ENCODE results near the gene GAPDH.
"Not testable (repeated sequence)": the region's sequence is repeated elsewhere in the genome, so short reads cannot be mapped to it uniquely, and the experiment has no call there.

Gene GAPDH

DNA sequence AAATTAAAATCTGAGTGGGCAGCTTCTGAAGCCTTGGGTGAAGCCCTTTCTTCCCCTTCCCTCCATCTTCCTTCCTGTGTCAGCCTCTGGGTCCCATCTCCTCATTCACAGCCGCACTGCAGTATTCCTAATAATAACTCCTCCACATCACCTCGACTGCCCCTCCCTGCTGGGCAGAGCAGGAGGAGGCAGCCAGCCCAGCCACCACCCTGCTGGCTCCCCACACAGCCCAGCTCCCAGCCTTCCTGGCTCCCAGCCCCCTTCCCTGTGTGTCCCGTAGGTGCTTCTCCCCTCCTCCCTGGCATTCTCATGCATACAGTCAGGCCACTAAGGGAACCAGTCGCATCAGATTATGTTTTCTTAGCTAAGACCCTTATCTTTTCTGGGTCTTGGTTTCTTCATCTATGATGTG is 17.8 kb downstream of the GAPDH start:
- Histone ChIP-seq H3K27me3 (ENCODE audit: insufficient read depth, insufficient read length) (no peaks in the 10 kb centered on the region), H3K4me3 (ENCODE audit: insufficient read length, low read depth) (no peak overlapping the region), H3K4me1 (ENCODE audit: insufficient read depth, insufficient read length) (peaks cover 52% of the 10 kb centered on the region), H3K9me3 (ENCODE audit: insufficient read depth, low read length) (no peaks in the 10 kb centered on the region), H3K36me3 (ENCODE audit: insufficient read depth, insufficient read length, low read length) (peaks cover 79% of the 10 kb centered on the region), H3K9ac (ENCODE audit: insufficient read length, low read depth) (peak overlapping the region; percentile 18)
- DNase-seq (ENCODE audit: low read depth, low spot score), result no peak
- TF ChIP-seq YY1 (IDR thresholded peaks at IDR 0.05; ENCODE audit: insufficient read depth, insufficient read length) (no peak), ZNF274 (IDR thresholded peaks at IDR 0.05; ENCODE audit: low read depth, low read length) (no peak)

DNA sequence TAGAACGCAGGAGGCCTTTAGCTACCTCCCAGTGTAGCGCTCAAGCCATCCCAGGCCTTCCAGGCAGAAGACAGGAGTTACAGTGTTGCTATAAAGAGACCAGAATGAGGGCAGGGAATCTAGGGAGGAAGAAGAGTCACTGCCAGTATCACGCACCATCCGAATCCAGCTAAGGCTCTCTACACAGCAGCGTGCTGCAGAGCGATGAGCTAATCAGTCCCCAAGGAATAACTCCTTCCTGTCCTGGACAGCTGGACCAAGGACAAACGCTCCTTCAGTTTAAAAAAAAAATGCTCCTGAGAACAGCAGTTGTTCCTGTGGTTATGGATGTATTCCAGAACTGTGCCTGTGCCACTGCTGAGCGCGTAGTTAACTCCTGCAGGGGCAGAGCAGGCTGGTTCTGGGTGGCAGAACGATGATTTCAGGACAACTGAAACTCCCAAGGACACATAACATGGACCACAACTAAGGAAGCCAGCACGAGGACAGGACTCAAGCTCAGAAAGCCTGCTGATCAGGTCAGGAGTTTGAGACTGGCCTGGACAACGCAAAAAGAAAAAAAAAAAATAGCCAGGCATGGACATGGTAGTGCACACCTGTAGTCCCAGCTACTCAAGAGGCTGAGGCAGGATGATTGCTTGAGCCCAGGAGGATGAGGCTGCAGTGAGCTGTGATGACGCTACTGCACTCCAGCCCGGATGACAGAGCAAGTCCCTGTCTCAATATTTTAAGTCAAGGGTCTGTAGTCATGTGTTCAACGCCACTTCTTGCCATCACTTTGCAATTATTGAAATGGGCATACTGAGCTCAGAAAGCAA is 18.9 kb downstream of the GAPDH start:
- no peak overlapping the region for H3K4me3 ChIP-seq (ENCODE audit: insufficient read length, low read depth)
- H3K9me3 ChIP-seq (ENCODE audit: insufficient read depth, low read length), result no peaks in the 10 kb centered on the region
- DNase-seq (ENCODE audit: low read depth, low spot score), result no peak
- H3K27me3 ChIP-seq (ENCODE audit: insufficient read depth, insufficient read length), result no peaks in the 10 kb centered on the region
- peaks cover 78% of the 10 kb centered on the region for H3K36me3 ChIP-seq (ENCODE audit: insufficient read depth, insufficient read length, low read length)
- H3K9ac ChIP-seq (ENCODE audit: insufficient read length, low read depth), result peak overlapping the region; percentile 57
- TF ChIP-seq YY1 (IDR thresholded peaks at IDR 0.05; ENCODE audit: insufficient read depth, insufficient read length), result no peak
- TF ChIP-seq SUZ12 (IDR thresholded peaks at IDR 0.05; ENCODE audit: extremely low read depth, insufficient read depth, insufficient read length), result no peak
- no peak for TF ChIP-seq ZNF274 (IDR thresholded peaks at IDR 0.05; ENCODE audit: low read depth, low read length)
- peaks cover 48% of the 10 kb centered on the region for H3K4me1 ChIP-seq (ENCODE audit: insufficient read depth, insufficient read length)

DNA sequence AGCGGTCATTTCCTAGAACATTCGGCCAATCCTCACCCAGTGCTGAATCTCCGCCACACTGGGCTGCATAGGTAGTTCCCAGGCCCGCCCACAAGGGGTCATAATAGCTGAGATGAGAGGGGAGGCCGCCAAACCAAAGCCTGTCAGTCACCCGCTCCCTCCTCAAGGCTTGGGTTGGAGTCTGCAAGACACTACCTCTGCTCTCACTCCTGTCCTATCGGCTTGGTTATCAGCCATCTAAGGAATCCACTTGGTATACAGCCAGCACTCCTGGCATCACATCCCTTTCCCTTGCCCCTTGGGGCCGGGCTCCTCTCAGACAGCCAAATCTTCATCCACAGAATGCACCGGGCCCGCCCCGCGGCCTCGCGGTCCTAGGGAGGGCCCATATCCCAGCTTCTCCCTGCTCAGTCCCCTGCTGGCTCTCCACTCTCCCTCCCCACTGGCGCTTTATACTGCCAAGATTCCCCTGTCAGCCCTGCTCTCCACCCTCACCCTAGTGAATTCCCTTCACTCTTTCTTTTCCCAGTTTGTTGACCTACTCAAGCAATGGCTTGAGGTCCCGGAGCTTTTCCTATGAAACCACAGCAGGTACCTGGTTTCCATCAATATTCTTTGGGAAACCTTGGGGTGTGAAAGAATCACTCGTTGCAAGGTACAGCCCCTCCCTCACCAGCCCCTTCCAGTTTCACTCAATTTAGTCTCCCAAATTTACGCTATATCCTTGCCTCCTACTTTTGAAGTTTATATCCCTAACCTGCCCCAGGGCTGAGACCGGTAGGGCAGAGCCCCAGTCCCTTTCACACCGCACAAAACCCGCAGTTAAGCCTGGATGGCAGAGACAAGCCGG is 20.1 kb downstream of the GAPDH start:
- H3K9ac ChIP-seq (ENCODE audit: insufficient read length, low read depth), result peak overlapping the region; percentile 98
- peak; percentile 99 for DNase-seq (ENCODE audit: low read depth, low spot score)
- H3K4me3 ChIP-seq (ENCODE audit: insufficient read length, low read depth), result peak overlapping the region; percentile 90
- peaks cover 39% of the 10 kb centered on the region for H3K4me1 ChIP-seq (ENCODE audit: insufficient read depth, insufficient read length)
- peaks cover 76% of the 10 kb centered on the region for H3K36me3 ChIP-seq (ENCODE audit: insufficient read depth, insufficient read length, low read length)
- no peaks in the 10 kb centered on the region for H3K9me3 ChIP-seq (ENCODE audit: insufficient read depth, low read length)
- TF ChIP-seq SUZ12 (IDR thresholded peaks at IDR 0.05; ENCODE audit: extremely low read depth, insufficient read depth, insufficient read length) (no peak), YY1 (IDR thresholded peaks at IDR 0.05; ENCODE audit: insufficient read depth, insufficient read length) (no peak), ZNF274 (IDR thresholded peaks at IDR 0.05; ENCODE audit: low read depth, low read length) (no peak)
- no peaks in the 10 kb centered on the region for H3K27me3 ChIP-seq (ENCODE audit: insufficient read depth, insufficient read length)

DNA sequence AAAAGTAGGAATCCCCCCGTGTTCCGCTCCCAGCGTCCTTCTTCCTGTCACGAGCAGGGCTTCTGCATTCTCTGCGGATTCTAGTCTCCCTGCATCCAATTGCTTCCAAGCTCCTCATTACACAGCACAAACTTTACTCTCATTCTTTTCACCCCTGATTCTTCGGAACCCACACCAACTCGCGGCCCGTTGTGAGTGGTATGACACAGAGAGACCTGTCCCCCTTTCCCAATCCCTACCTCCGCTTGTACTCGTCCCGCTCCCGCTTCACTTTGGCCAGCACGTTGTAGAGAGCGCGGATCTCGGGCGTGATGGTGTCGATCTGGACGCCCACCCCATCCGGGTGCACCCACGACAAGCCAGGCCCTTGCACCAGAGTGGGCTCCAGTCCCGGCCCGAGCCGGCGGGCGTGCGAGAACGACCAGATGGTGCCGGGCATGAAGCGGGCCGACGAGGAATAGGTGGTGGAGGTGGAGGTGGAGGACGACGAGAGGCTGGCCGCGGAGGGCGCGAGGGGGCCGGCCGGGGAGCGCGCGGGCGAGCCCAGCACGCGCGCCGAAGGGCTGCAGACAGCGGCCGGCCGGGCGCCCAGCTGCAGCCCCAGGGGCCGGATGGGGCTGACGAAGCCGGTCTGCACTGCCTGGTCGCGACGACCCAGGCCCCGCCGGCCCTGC is 20.8 kb downstream of the GAPDH start:
- Histone ChIP-seq H3K27me3 (ENCODE audit: insufficient read depth, insufficient read length) (no peaks in the 10 kb centered on the region), H3K4me1 (ENCODE audit: insufficient read depth, insufficient read length) (peaks cover 33% of the 10 kb centered on the region), H3K9ac (ENCODE audit: insufficient read length, low read depth) (peak overlapping the region; percentile 98), H3K9me3 (ENCODE audit: insufficient read depth, low read length) (no peaks in the 10 kb centered on the region), H3K36me3 (ENCODE audit: insufficient read depth, insufficient read length, low read length) (peaks cover 76% of the 10 kb centered on the region), H3K4me3 (ENCODE audit: insufficient read length, low read depth) (peak overlapping the region; percentile 90)
- no peak for TF ChIP-seq YY1 (IDR thresholded peaks at IDR 0.05; ENCODE audit: insufficient read depth, insufficient read length)
- TF ChIP-seq SUZ12 (IDR thresholded peaks at IDR 0.05; ENCODE audit: extremely low read depth, insufficient read depth, insufficient read length), result no peak
- TF ChIP-seq ZNF274 (IDR thresholded peaks at IDR 0.05; ENCODE audit: low read depth, low read length), result no peak
- DNase-seq (ENCODE audit: low read depth, low spot score), result no peak

DNA sequence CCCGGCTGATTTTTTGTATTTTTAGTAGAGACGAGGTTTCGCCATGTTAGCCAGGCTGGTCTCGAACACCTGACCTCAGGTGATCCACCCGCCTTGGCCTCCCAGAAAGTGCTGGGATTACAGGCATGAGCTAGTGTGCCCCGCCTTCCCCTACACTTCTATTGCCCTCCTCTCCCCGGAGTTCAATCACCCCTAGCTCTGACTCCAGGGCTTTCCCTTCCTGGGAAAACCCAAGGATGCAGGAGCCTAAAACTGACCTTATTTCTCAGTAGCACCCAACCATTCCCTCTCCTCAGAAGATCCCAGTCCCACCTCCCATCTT is 22.1 kb downstream of the GAPDH start:
- H3K27me3 ChIP-seq (ENCODE audit: insufficient read depth, insufficient read length); H3K4me3 ChIP-seq (ENCODE audit: insufficient read length, low read depth); H3K9me3 ChIP-seq (ENCODE audit: insufficient read depth, low read length); DNase-seq (ENCODE audit: low read depth, low spot score): not testable (repeated sequence)
- Histone ChIP-seq H3K36me3 (ENCODE audit: insufficient read depth, insufficient read length, low read length) (peaks cover 76% of the 10 kb centered on the region), H3K4me1 (ENCODE audit: insufficient read depth, insufficient read length) (peaks cover 20% of the 10 kb centered on the region), H3K9ac (ENCODE audit: insufficient read length, low read depth) (peak overlapping the region; percentile 23)

DNA sequence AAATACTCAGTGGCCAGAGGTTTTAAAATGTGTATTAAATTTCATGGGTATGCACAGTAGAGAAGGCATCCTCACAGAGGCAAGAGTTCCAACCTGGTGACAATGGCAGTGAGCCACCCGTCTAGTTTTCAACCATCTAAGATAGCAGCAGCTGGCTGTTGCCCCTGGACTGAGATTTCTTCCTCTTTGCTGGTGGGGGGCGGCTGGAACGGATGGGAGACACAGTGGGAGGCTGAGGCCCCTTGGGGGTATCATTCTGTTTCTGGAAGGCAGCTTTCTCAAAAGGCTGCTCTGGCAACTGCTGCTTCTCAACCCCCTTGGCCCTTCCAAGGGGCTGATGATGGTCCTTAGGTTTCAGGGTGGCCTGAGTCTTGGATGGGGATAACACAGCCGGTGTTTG is 22.5 kb downstream of the GAPDH start:
- Histone ChIP-seq H3K4me1 (ENCODE audit: insufficient read depth, insufficient read length) (peaks cover 16% of the 10 kb centered on the region), H3K36me3 (ENCODE audit: insufficient read depth, insufficient read length, low read length) (peaks cover 76% of the 10 kb centered on the region), H3K9me3 (ENCODE audit: insufficient read depth, low read length) (no peaks in the 10 kb centered on the region), H3K9ac (ENCODE audit: insufficient read length, low read depth) (peak overlapping the region; percentile 23), H3K27me3 (ENCODE audit: insufficient read depth, insufficient read length) (no peaks in the 10 kb centered on the region), H3K4me3 (ENCODE audit: insufficient read length, low read depth) (no peak overlapping the region)
- no peak for DNase-seq (ENCODE audit: low read depth, low spot score)
- TF ChIP-seq SUZ12 (IDR thresholded peaks at IDR 0.05; ENCODE audit: extremely low read depth, insufficient read depth, insufficient read length) (no peak), YY1 (IDR thresholded peaks at IDR 0.05; ENCODE audit: insufficient read depth, insufficient read length) (no peak), ZNF274 (IDR thresholded peaks at IDR 0.05; ENCODE audit: low read depth, low read length) (no peak)

DNA sequence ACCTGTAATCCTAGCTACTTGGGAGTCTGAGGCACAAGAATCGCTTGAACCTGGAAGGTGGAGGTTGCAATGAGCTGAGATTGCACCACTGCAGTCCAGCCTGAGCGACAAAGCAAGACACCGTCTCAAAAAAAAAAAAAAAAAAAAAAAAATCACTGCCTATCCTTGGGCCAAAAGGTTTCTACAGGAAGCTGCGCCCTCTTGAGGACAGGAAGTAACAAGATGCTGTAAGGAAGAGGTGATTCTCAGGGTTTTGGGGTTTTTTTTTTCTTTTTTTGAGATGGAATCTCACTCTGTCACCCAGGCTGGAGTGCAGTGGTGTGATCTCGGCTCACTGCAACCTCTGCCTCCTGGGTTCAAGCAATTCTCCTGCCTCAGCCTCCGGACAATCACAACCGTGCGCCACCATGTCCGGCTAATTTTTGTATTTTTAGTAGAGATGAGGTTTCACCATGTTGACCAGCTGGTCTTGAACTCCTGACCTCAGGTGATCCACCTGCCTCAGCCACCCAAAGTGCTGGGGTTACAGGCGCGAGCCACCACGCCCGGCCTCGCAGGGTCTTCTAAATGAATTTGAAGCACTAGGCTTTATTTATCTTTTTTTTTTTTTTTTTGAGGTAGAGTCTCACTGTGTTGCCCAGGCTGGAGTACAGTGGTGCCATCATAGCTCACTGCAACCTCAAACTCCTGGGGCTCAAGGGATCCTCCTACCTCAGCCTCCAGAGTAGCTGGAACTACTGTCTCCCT is 23.9 kb downstream of the GAPDH start:
- not testable (repeated sequence) for H3K27me3 ChIP-seq (ENCODE audit: insufficient read depth, insufficient read length); H3K9me3 ChIP-seq (ENCODE audit: insufficient read depth, low read length); H3K9ac ChIP-seq (ENCODE audit: insufficient read length, low read depth); H3K4me1 ChIP-seq (ENCODE audit: insufficient read depth, insufficient read length); H3K4me3 ChIP-seq (ENCODE audit: insufficient read length, low read depth)
- DNase-seq (ENCODE audit: low read depth, low spot score), result peak; percentile 93
- H3K36me3 ChIP-seq (ENCODE audit: insufficient read depth, insufficient read length, low read length), result peaks cover 77% of the 10 kb centered on the region

Measured in NT2/D1 (cell line).